Retinal pigment epithelial cell (primary cell): ENCODE data around the gene SLC35A2.
A peak's percentile ranks its signal among the peaks of the same experiment; 100 is the strongest.

Experiments
- DNase-seq: peaks from one replicate; pipeline ENCODE4 v3.0.0-alpha.2; 2010; ENCODE audit warnings: low read depth
- H3K4me3 ChIP-seq: 2 replicates; pipeline ENCODE4 v1.5.1; 2011; ENCODE audit warnings: mild to moderate bottlenecking, low read length, control low read depth, moderate library complexity
- TF ChIP-seq, protein P1 (sequence below): conservative IDR thresholded peaks from 2 replicates; pipeline ENCODE4 v1.5.1; 2011; ENCODE audit warnings: low read depth, low read length, control low read depth, inconsistent platforms

Gene SLC35A2

GRCh38 chrX:48918643-48919340 lies 7.3 kb upstream of the SLC35A2 start, which contains the start of gene PIM2:
Gene PIM2 (minus strand): TSS chrX:48919024. CDS start chrX:48918834, 190 bp downstream.
- DNase-seq = peak; percentile 81
- H3K4me3 ChIP-seq = peak within 1 kb of the TSS; percentile 61
- TF ChIP-seq, protein P1, sequence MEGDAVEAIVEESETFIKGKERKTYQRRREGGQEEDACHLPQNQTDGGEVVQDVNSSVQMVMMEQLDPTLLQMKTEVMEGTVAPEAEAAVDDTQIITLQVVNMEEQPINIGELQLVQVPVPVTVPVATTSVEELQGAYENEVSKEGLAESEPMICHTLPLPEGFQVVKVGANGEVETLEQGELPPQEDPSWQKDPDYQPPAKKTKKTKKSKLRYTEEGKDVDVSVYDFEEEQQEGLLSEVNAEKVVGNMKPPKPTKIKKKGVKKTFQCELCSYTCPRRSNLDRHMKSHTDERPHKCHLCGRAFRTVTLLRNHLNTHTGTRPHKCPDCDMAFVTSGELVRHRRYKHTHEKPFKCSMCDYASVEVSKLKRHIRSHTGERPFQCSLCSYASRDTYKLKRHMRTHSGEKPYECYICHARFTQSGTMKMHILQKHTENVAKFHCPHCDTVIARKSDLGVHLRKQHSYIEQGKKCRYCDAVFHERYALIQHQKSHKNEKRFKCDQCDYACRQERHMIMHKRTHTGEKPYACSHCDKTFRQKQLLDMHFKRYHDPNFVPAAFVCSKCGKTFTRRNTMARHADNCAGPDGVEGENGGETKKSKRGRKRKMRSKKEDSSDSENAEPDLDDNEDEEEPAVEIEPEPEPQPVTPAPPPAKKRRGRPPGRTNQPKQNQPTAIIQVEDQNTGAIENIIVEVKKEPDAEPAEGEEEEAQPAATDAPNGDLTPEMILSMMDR = no peak

GRCh38 chrX:48918301-48918642 lies 6.8 kb upstream of the SLC35A2 start:
- no peak for DNase-seq
- TF ChIP-seq, protein P1 = no peak
- peak overlapping the region; percentile 61 for H3K4me3 ChIP-seq

GRCh38 chrX:48917139-48918001 lies 5.9 kb upstream of the SLC35A2 start:
- peak; percentile 48 for DNase-seq
- peak overlapping the region; percentile 61 for H3K4me3 ChIP-seq
- TF ChIP-seq, protein P1 = peak; percentile 89

DNA sequence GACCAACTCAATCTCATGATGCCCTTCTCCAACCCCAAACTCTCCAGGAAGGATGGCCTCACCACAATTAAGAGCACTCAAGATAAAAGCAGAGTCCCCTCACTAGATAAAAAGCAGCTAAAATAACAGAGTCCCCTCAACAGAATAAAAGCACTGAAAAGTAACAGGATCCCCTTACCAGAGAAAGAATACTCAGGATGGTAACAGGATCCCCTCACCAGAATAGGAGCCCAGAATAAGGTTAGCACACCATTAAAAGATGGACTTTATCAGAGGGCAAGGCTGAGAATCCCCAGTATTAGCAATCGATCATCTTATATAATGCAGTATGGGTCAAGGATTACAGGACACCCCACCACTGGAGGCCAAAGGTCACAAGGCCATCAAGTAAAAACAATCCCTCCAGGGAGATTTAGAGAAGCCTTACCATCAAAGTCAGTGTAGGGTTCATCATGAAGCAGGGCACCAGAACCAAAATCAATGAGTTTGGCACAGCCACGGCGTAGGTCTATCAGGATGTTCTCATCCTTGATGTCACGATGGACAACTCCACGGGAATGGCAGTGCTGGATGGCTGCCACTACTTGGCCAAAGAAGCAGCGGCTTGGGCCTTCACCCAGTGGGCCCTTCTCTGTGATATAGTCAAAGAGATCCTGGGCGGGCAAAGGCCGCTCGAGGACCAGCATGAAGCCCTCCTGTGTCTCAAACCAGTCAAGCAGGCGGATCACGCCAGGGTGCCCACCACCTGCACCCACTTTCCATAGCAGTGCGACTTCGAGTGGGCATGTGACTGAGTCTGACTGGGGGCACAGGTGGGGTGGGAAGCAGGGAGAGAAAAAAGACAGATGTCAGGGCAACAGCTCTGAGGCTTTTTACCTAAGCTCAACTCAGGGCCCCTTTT lies 3.4 kb upstream of the SLC35A2 start:
- TF ChIP-seq, protein P1 = no peak
- DNase-seq = no peak

DNA sequence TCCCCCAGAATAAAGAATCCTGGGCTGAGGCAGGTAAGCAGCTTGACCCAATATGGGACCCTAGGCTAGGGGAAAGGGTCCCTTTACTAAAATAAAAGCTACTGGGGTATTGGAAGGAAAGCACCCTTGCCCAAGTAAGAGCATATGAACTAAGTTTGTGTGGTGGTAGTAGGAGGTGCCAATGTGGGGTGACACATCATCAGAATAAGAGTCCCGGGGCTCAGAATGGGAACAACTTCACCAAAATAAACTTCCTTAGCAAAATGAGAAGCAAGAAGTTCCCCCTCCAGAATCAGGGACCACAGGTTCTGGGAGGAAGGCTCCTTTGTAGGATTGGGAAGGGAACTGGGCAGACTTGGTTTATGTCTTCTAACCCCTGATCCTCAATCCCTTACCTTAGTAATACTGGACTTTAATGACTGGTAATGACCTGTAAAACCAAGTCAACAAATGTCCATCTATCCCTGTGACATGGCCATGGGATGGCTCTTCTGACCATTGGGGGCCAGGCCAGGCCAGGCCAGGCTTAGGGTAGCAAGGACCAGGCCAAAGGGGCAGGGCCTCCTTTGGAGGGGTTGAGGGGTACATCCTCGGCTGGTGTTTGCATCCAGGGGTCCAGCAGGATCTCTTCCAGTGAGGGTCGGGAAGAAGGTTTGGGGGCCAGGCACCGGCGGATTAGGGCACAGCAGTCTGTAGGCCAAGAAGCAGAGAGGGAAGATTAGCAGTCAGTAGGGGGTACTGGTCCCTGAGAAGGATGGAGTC lies 2.3 kb upstream of the SLC35A2 start:
- no peak for DNase-seq
- no peak overlapping the region for H3K4me3 ChIP-seq
- TF ChIP-seq, protein P1 = no peak

More for the DNA sequence above, 3.4 kb upstream of the SLC35A2 start:
- H3K4me3 ChIP-seq = no peak overlapping the region

DNA sequence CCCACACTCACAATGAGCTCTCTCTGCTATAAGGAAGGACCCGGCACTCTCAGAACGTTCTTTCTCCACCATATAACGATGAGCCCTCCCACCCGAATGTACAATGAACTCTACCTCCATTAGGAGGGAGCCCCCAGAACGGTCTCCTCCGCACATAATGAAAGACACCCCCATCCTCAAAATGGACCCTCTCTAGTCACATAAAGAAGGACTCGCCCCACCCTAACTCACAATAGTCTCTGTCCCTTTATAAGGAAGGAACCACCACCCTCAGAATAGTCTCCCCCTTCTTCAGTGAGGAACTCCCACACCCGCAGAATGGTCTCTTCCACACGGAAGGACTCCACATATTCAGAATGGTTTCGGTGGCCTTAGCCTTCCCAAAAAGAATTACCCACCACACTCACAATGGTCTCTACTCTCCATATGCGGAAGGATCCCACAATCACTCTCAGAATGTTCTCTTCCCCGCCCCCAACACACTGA lies 477 bp downstream of the SLC35A2 start:
- DNase-seq = no peak
- H3K4me3 ChIP-seq = peak overlapping the region; percentile 87
- TF ChIP-seq, protein P1 = no peak
